Neural progenitor cell (in vitro differentiated cells): ENCODE measurements around the gene CHST12. TPM values are rescaled to one million over a fixed set of nuclear protein-coding genes. Genes with fewer than 3 reads are reported as not detected.

Experiments used
- DNase-seq: peaks from one replicate; pipeline ENCODE4 v3.0.0-alpha.2; 2016; ENCODE audit warnings: low spot score
- H2AFZ ChIP-seq: fragments of 200-600 bp; sonication (generic); replicated peaks from 2 replicates; pipeline ENCODE4 v1.6.1; 2016; ENCODE audit warnings: antibody characterized with exemption
- H3F3A ChIP-seq: fragments of 200-600 bp; sonication (generic); 2 replicates; pipeline ENCODE4 v1.6.1; 2016; ENCODE audit warnings: antibody characterized with exemption, low read depth
- H3K27ac ChIP-seq: fragments of 200-600 bp; sonication (generic); 2 replicates; pipeline ENCODE4 v1.5.1; 2016; ENCODE audit warnings: mild to moderate bottlenecking
- H3K27me3 ChIP-seq: fragments of 200-600 bp; sonication (generic); 2 replicates; pipeline ENCODE4 v1.6.1; 2016; ENCODE audit warnings: mild to moderate bottlenecking, moderate library complexity
- H3K36me3 ChIP-seq: fragments of 200-600 bp; sonication (generic); 2 replicates; pipeline ENCODE4 v1.5.1; 2016
- H3K4me1 ChIP-seq: fragments of 200-600 bp; sonication (generic); 2 replicates; pipeline ENCODE4 v1.6.1; 2016; ENCODE audit warnings: mixed run types
- H3K4me2 ChIP-seq: fragments of 200-600 bp; sonication (generic); 2 replicates; pipeline ENCODE4 v1.6.1; 2016
- H3K4me3 ChIP-seq: fragments of 200-600 bp; sonication (generic); 2 replicates; pipeline ENCODE4 v1.5.1; 2016
- H3K79me2 ChIP-seq: fragments of 200-600 bp; sonication (generic); 2 replicates; pipeline ENCODE4 v1.6.1; 2016; ENCODE audit warnings: low read depth
- H3K9ac ChIP-seq: fragments of 200-600 bp; sonication (generic); 2 replicates; pipeline ENCODE4 v1.6.1; 2016
- H3K9me3 ChIP-seq: fragments of 200-600 bp; sonication (generic); 2 replicates; pipeline ENCODE4 v1.5.1; 2016; ENCODE audit warnings: low read depth
- H4K20me1 ChIP-seq: fragments of 200-600 bp; sonication (generic); 2 replicates; pipeline ENCODE4 v1.6.1; 2016; ENCODE audit warnings: low read depth
- H3K27ac Mint-ChIP-seq: 3 replicates; pipeline ENCODE4 v1.8.0; 2021; ENCODE audit warnings: mixed read lengths
- H3K27me3 Mint-ChIP-seq: 2 replicates; pipeline ENCODE4 v1.8.0; 2022; ENCODE audit warnings: low read depth, mild to moderate bottlenecking, inconsistent platforms, moderate library complexity, mixed read lengths; ENCODE audit not compliant: insufficient read depth
- H3K36me3 Mint-ChIP-seq: 3 replicates; pipeline ENCODE4 v1.8.0; 2021; ENCODE audit warnings: mixed read lengths
- H3K4me1 Mint-ChIP-seq: 3 replicates; pipeline ENCODE4 v1.8.0; 2021; ENCODE audit warnings: mixed read lengths
- H3K4me3 Mint-ChIP-seq: 3 replicates; pipeline ENCODE4 v1.8.0; 2021; ENCODE audit warnings: mild to moderate bottlenecking, moderate library complexity, mixed read lengths
- H3K9me3 Mint-ChIP-seq: 3 replicates; pipeline ENCODE4 v1.8.0; 2020; ENCODE audit warnings: mixed read lengths
- CTCF ChIP-seq: fragments of 200-600 bp; sonication (generic); IDR thresholded peaks from 2 replicates; pipeline ENCODE4 v1.5.1; 2017; ENCODE audit warnings: antibody characterized with exemption, mild to moderate bottlenecking
- EZH2 ChIP-seq: fragments of 200-600 bp; sonication (generic); IDR thresholded peaks from 2 replicates; pipeline ENCODE4 v1.6.1; 2017; ENCODE audit warnings: antibody characterized with exemption, mild to moderate bottlenecking, moderate library complexity
- EZH2phosphoT487 ChIP-seq: fragments of 200-600 bp; sonication (generic); IDR thresholded peaks from 2 replicates; pipeline ENCODE4 v1.6.1; 2017; ENCODE audit warnings: antibody characterized with exemption
- total RNA-seq: library from RNA; depleted of rRNA; stranded (reverse); fragments of >200 nt; gene quantifications from 2 replicates; pipeline ENCODE4 v1.2.3, GENCODE V29; 2015; ENCODE audit warnings: low replicate concordance

Gene CHST12
- total RNA-seq, 1 donor from 2014 or later: 0.43 TPM

GRCh38 chr7:2437537-2438148 lies 34.2 kb downstream of the CHST12 start:
- H3K4me3 Mint-ChIP-seq: no peak overlapping the region
- H3K36me3 ChIP-seq: no peaks in the 10 kb centered on the region
- H3K27me3 Mint-ChIP-seq: peaks cover 6% of the 10 kb centered on the region

GRCh38 chr7:2438186-2438585 lies 34.8 kb downstream of the CHST12 start:
- no peaks in the 10 kb centered on the region for H3K4me1 ChIP-seq
- TF ChIP-seq CTCF (no peak), EZH2phosphoT487 (no peak), EZH2 (no peak)
- H3K27ac ChIP-seq: no peak overlapping the region
- no peaks in the 10 kb centered on the region for H3K9me3 Mint-ChIP-seq
- H4K20me1 ChIP-seq: no peaks in the 10 kb centered on the region
- no peak overlapping the region for H3K9ac ChIP-seq
- no peak for DNase-seq
- peaks cover 6% of the 10 kb centered on the region for H3K27me3 Mint-ChIP-seq
- H3K36me3 ChIP-seq: no peaks in the 10 kb centered on the region
- H3K27ac Mint-ChIP-seq: no peak overlapping the region
- H3K4me2 ChIP-seq: no peak overlapping the region
- H3K4me3 Mint-ChIP-seq: no peak overlapping the region
- H3F3A ChIP-seq: no peaks in the 10 kb centered on the region
- H2AFZ ChIP-seq: no peak overlapping the region
- peaks cover 20% of the 10 kb centered on the region for H3K4me1 Mint-ChIP-seq
- H3K4me3 ChIP-seq: no peak overlapping the region
- H3K27me3 ChIP-seq: no peaks in the 10 kb centered on the region
- no peaks in the 10 kb centered on the region for H3K9me3 ChIP-seq
- H3K79me2 ChIP-seq: no peaks in the 10 kb centered on the region
- H3K36me3 Mint-ChIP-seq: peaks cover 29% of the 10 kb centered on the region

More at GRCh38 chr7:2437537-2438148, 34.2 kb downstream of the CHST12 start:
- Histone ChIP-seq H3K9ac (no peak overlapping the region), H4K20me1 (no peaks in the 10 kb centered on the region), H3K79me2 (no peaks in the 10 kb centered on the region), H3K27me3 (no peaks in the 10 kb centered on the region), H3K4me2 (no peak overlapping the region), H2AFZ (no peak overlapping the region), H3F3A (no peaks in the 10 kb centered on the region), H3K27ac (no peak overlapping the region), H3K9me3 (no peaks in the 10 kb centered on the region), H3K4me1 (no peaks in the 10 kb centered on the region), H3K4me3 (no peak overlapping the region)
- H3K4me1 Mint-ChIP-seq: peaks cover 20% of the 10 kb centered on the region
- peaks cover 31% of the 10 kb centered on the region for H3K36me3 Mint-ChIP-seq
- no peak for DNase-seq
- TF ChIP-seq EZH2: no peak
- TF ChIP-seq CTCF: no peak
- TF ChIP-seq EZH2phosphoT487: no peak
- no peaks in the 10 kb centered on the region for H3K9me3 Mint-ChIP-seq
- H3K27ac Mint-ChIP-seq: no peak overlapping the region

- no peak overlapping the region for H3K27ac ChIP-seq
- no peaks in the 10 kb centered on the region for H3K36me3 ChIP-seq
- H2AFZ ChIP-seq: no peak overlapping the region
- peaks cover 6% of the 10 kb centered on the region for H3K27me3 Mint-ChIP-seq
- H3K4me2 ChIP-seq: no peak overlapping the region
- no peak for DNase-seq
- H3K4me3 ChIP-seq: no peak overlapping the region
- no peaks in the 10 kb centered on the region for H3K27me3 ChIP-seq
- H3K36me3 Mint-ChIP-seq: peaks cover 26% of the 10 kb centered on the region
- TF ChIP-seq EZH2 (no peak), EZH2phosphoT487 (no peak), CTCF (no peak)
- H3K4me1 Mint-ChIP-seq: peaks cover 20% of the 10 kb centered on the region
- H3K9ac ChIP-seq: no peak overlapping the region
- peak overlapping the region; percentile 90 for H3K27ac Mint-ChIP-seq
- no peaks in the 10 kb centered on the region for H3F3A ChIP-seq
- no peaks in the 10 kb centered on the region for H4K20me1 ChIP-seq
- H3K79me2 ChIP-seq: no peaks in the 10 kb centered on the region
- no peaks in the 10 kb centered on the region for H3K4me1 ChIP-seq
- H3K9me3 Mint-ChIP-seq: no peaks in the 10 kb centered on the region
- no peak overlapping the region for H3K4me3 Mint-ChIP-seq
- no peaks in the 10 kb centered on the region for H3K9me3 ChIP-seq
Observed at GRCh38 chr7:2438775-2439174, 35.4 kb downstream of the CHST12 start.
